Lower leg skin (tissue), 4 donors: Measurements from ENCODE around the gene LEMD1. TPM values are rescaled to one million over a fixed set of nuclear protein-coding genes. Genes with fewer than 3 reads are reported as not detected.
"Not testable (repeated sequence)": the region's sequence is repeated elsewhere in the genome, so short reads cannot be mapped to it uniquely, and the experiment has no call there.

Source experiments
- DNase-seq, 2 donors: peaks; one replicate each; pipeline ENCODE4 v3.0.0-alpha.2; 2019; ENCODE audit warnings: low spot score in 2 of 2
- H3K4me3 ChIP-seq: fragments of 200-600 bp; sonication (generic); 2 replicates; pipeline ENCODE4 v1.5.1; 2017; ENCODE audit warnings: mild to moderate bottlenecking, low read depth; ENCODE audit not compliant: poor library complexity, severe bottlenecking
- CTCF ChIP-seq, 3 donors: fragments of 450-650 bp; IDR thresholded peaks; one replicate each; pipeline ENCODE4 v1.5.1; 2016; ENCODE audit warnings: antibody characterized with exemption in 3 of 3, mild to moderate bottlenecking in 3 of 3, moderate library complexity in 2 of 3
- POLR2A ChIP-seq, 2 donors: fragments of 450-650 bp; IDR thresholded peaks; one replicate each; pipeline ENCODE4 v1.6.1; 2016 to 2017; ENCODE audit warnings: antibody characterized with exemption in 2 of 2, mild to moderate bottlenecking in 1 of 2, moderate library complexity in 1 of 2
- WGBS, 2 donors: methylation state at CpG; one replicate each; pipeline ENCODE4 v1.1.5; 2018; 5-methylcytosine and 5-hydroxymethylcytosine counted together
- intact Hi-C: fragments of 100-400 bp; cut with DNase I; formaldehyde crosslinking; loops from one replicate; pipeline ENCODE4 v1.15.0; 2023; ENCODE audit warnings: low total_unique reads
- total RNA-seq, 4 donors: library from RNA; depleted of rRNA; stranded (reverse); fragments of >200 nt; gene quantifications; one replicate each; pipeline ENCODE4 v1.1.0, GENCODE V29; 2016

The LEMD1 gene
- total RNA-seq, 4 donors from 2014 or later = not detected

GRCh38 chr1:205370780-205371179, 51.1 kb downstream of the LEMD1 start:
- DNase-seq = no peak
- H3K4me3 ChIP-seq = no peak overlapping the region
- TF ChIP-seq CTCF (IDR thresholded peaks at IDR 0.05) (no peak), POLR2A (IDR thresholded peaks at IDR 0.05) (no peak)
- intact Hi-C loops = no loop called here

DNA sequence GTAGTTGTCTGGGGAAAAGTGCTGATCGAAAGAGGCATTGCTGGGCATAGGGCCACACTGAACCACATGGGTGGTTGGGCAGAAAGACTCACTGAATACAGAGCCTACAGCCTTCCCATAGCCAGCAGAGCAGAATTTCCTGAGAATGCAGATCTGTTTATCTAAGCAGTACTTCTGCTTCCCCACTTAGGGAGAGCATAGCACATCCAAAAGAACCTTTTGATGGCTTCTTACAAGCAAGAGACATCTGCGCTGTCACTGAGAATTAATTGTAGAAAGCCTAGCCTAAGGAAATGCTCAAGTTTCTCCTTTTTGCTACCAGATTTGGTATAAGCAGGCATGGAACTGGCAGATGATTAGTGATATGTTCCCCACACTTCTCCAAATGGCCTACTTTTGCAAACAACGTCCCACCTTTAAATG, 52.1 kb downstream of the LEMD1 start:
- H3K4me3 ChIP-seq = no peak overlapping the region
- TF ChIP-seq POLR2A (IDR thresholded peaks at IDR 0.05) (no peak), CTCF (IDR thresholded peaks at IDR 0.05) (no peak)
- intact Hi-C loops = no loop called here
- 72 to 75% methylated on average over 3 of the region's 3 CpGs for WGBS, 2 donors
- DNase-seq = no peak

GRCh38 chr1:205368478-205368877, 53.4 kb downstream of the LEMD1 start:
- H3K4me3 ChIP-seq = no peak overlapping the region
- WGBS, 2 donors = 86 to 93% methylated on average over 6 of the region's 6 CpGs
- DNase-seq = peak in 1 of 2 donors; percentile 59
- intact Hi-C loops = no loop called here
- no peak for TF ChIP-seq CTCF (IDR thresholded peaks at IDR 0.05)
- no peak for TF ChIP-seq POLR2A (IDR thresholded peaks at IDR 0.05)

GRCh38 chr1:205365945-205366463, 55.9 kb downstream of the LEMD1 start:
- 39 to 50% methylated on average over 7 to 8 of the region's 8 CpGs for WGBS, 2 donors
- no peak for DNase-seq
- intact Hi-C loops = no loop called here
- TF ChIP-seq CTCF (IDR thresholded peaks at IDR 0.05) (no peak), POLR2A (IDR thresholded peaks at IDR 0.05) (no peak)
- no peak overlapping the region for H3K4me3 ChIP-seq

DNA sequence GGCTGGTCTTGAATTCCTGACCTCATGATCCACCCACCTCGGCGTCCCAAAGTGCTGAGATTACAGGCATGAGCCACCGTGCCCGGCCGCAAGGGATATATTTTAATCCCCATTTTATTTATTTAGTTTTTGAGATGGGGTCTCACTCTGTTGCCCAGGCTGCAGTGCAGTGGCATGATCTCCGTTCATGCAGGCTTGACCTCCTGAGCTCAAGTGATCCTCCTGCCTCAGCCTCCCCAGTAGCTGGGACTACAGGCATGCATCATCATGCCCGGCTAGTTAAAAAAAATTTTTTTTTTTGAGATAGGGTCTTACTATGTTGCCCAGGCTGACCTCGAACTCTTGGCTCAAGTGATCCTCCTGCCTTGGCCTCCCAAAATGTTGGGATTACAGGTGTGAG, 56.8 kb downstream of the LEMD1 start:
- intact Hi-C loops, DNase-seq: not testable (repeated sequence)
- 87 to 91% methylated on average over 8 of the region's 8 CpGs for WGBS, 2 donors

GRCh38 chr1:205360891-205361290, 61.0 kb downstream of the LEMD1 start:
- WGBS, 2 donors = 70 to 77% methylated on average over 4 of the region's 4 CpGs
- no peak for TF ChIP-seq POLR2A (IDR thresholded peaks at IDR 0.05)
- no peak for TF ChIP-seq CTCF (IDR thresholded peaks at IDR 0.05)
- H3K4me3 ChIP-seq = no peak overlapping the region
- no peak for DNase-seq
- intact Hi-C loops = no loop called here

More for the DNA sequence above, 56.8 kb downstream of the LEMD1 start:
- H3K4me3 ChIP-seq = not testable (repeated sequence)
